SK-N-SH (cell line): ENCODE data around the gene ZNF425. TPM values are rescaled to one million over a fixed set of nuclear protein-coding genes. Genes with fewer than 3 reads are reported as not detected.

ENCODE experiments used
- CTCF ChIA-PET: fragments of 300-600, 350-600 bp; formaldehyde crosslinking; extraction: SDS; loops from one replicate; lab custom pipeline; 2021; lab: Yijun Ruan, JAX
- POLR2A ChIA-PET: fragments of 350-600 bp; sonication (Branson Sonifier 250); formaldehyde crosslinking; extraction: SDS; loops from one replicate; lab custom pipeline; 2020; ENCODE audit warnings: antibody characterized with exemption, inconsistent platforms; lab: Yijun Ruan, JAX
- DNase-seq: peaks from one replicate; pipeline ENCODE4 v3.0.0; 2012
- H2AFZ ChIP-seq: fragments of 200-600 bp; sonication (generic); 2 replicates; pipeline ENCODE4 v1.8.1; 2016; ENCODE audit warnings: antibody characterized with exemption, mild to moderate bottlenecking, low read depth
- H3F3A ChIP-seq: fragments of 200-600 bp; sonication (generic); replicated peaks from 2 replicates; pipeline ENCODE3; 2016; ENCODE audit warnings: antibody characterized with exemption, mild to moderate bottlenecking; ENCODE audit not compliant: insufficient read depth
- H3K27ac ChIP-seq, 2 experiments: fragments of 200-500 bp in 1 of 2; fragments of 200-600 bp in 1 of 2; sonication (Bioruptor generic) in 1 of 2; sonication (generic), shearing (Covaris generic) in 1 of 2; 2 replicates each; pipeline versions ENCODE4 v1.5.1 to v1.6.1; 2014 to 2016; ENCODE audit warnings: low read depth in 2 of 2, inconsistent platforms in 1 of 2, low read length in 1 of 2, mild to moderate bottlenecking in 1 of 2, mixed read lengths in 1 of 2
- H3K27me3 ChIP-seq: fragments of 200-600 bp; sonication (generic), shearing (Covaris generic); 2 replicates; pipeline ENCODE4 v1.6.1; 2016; ENCODE audit warnings: mixed run types; ENCODE audit not compliant: insufficient read depth
- H3K36me3 ChIP-seq, 2 experiments: fragments of 200-500 bp in 1 of 2; fragments of 200-600 bp in 1 of 2; sonication (Bioruptor generic) in 1 of 2; sonication (generic) in 1 of 2; replicated peaks in 1 of 2; 2 replicates each; pipeline versions ENCODE3 to v1.5.1; 2014 to 2016; ENCODE audit warnings: low read length in 1 of 2, mild to moderate bottlenecking in 1 of 2; ENCODE audit not compliant: insufficient read depth in 2 of 2, control insufficient read depth in 1 of 2
- H3K4me1 ChIP-seq, 2 experiments: fragments of 200-500 bp in 1 of 2; fragments of 200-600 bp in 1 of 2; sonication (Bioruptor generic) in 1 of 2; sonication (generic), shearing (Covaris generic) in 1 of 2; 2 replicates each; pipeline versions ENCODE4 v1.5.1 to v1.6.1; 2014 to 2016; ENCODE audit warnings: low read depth in 1 of 2, low read length in 1 of 2, mixed run types in 1 of 2; ENCODE audit not compliant: insufficient read depth in 2 of 2, control insufficient read depth in 1 of 2
- H3K4me2 ChIP-seq: fragments of 200-600 bp; sonication (generic), shearing (Covaris generic); 2 replicates; pipeline ENCODE4 v1.6.1; 2017; ENCODE audit warnings: mixed run types
- H3K4me3 ChIP-seq, 2 experiments: fragments of 200-500 bp in 1 of 2; fragments of 200-600 bp in 1 of 2; sonication (Bioruptor generic) in 1 of 2; sonication (generic), shearing (Covaris generic) in 1 of 2; 2 replicates each; pipeline versions ENCODE4 v1.5.1 to v1.8.1; 2014 to 2016; ENCODE audit warnings: low read depth in 2 of 2, inconsistent platforms in 1 of 2, low read length in 1 of 2, mild to moderate bottlenecking in 1 of 2, mixed read lengths in 1 of 2, moderate library complexity in 1 of 2
- H3K79me2 ChIP-seq: fragments of 200-600 bp; sonication (generic); 2 replicates; pipeline ENCODE4 v1.8.1; 2017; ENCODE audit warnings: mild to moderate bottlenecking; ENCODE audit not compliant: insufficient read depth
- H3K9ac ChIP-seq: fragments of 200-600 bp; sonication (generic); 2 replicates; pipeline ENCODE4 v1.6.1; 2017; ENCODE audit warnings: mixed run types
- H3K9me2 ChIP-seq: fragments of 200-600 bp; sonication (generic); 2 replicates; pipeline ENCODE4 v1.6.1; 2017; ENCODE audit warnings: mixed run types
- H3K9me3 ChIP-seq: fragments of 200-600 bp; sonication (generic); 2 replicates; pipeline ENCODE4 v1.6.1; 2017; ENCODE audit warnings: mixed run types, mild to moderate bottlenecking, moderate library complexity
- H4K20me1 ChIP-seq: fragments of 200-600 bp; sonication (generic); 2 replicates; pipeline ENCODE4 v1.6.1; 2017; ENCODE audit warnings: mild to moderate bottlenecking, mixed run types; ENCODE audit not compliant: insufficient read depth
- ELF1 ChIP-seq: IDR thresholded peaks from 2 replicates; pipeline ENCODE4 v1.4.0; 2012
- FOSL2 ChIP-seq: IDR thresholded peaks from 2 replicates; pipeline ENCODE4 v1.4.0; 2012; ENCODE audit warnings: low read depth, mild to moderate bottlenecking, moderate library complexity, borderline replicate concordance
- FOXJ3 ChIP-seq: sonication (generic); formaldehyde crosslinking; IDR thresholded peaks from 2 replicates; pipeline ENCODE4 v1.5.1; 2020; ENCODE audit warnings: mild to moderate bottlenecking, missing genetic modification reagents
- GATA2 ChIP-seq: sonication (generic); formaldehyde crosslinking; IDR thresholded peaks from 2 replicates; pipeline ENCODE4 v1.5.0; 2020; ENCODE audit warnings: mild to moderate bottlenecking, missing genetic modification reagents
- MXI1 ChIP-seq: IDR thresholded peaks from 2 replicates; pipeline ENCODE4 v1.6.1; 2012; ENCODE audit warnings: mild to moderate bottlenecking, low read depth, low read length, improper control_type of control experiment
- NRF1 ChIP-seq: IDR thresholded peaks from 2 replicates; pipeline ENCODE4 v1.6.1; 2012; ENCODE audit warnings: low read depth, mild to moderate bottlenecking, low read length
- POLR2AphosphoS5 ChIP-seq: IDR thresholded peaks from 2 replicates; pipeline ENCODE4 v1.6.1; 2012; ENCODE audit warnings: low read depth, low read length
- RXRA ChIP-seq: IDR thresholded peaks from 2 replicates; pipeline ENCODE4 v1.4.0; 2012; ENCODE audit warnings: low read depth, mild to moderate bottlenecking, borderline replicate concordance
- WGBS: methylation state at CpG from one replicate; pipeline ENCODE4 v1.1.6; 2017; ENCODE audit warnings: low lambda C conversion rate; 5-methylcytosine and 5-hydroxymethylcytosine counted together
- polyA plus RNA-seq, 3 experiments: library from polyadenylated mRNA; depleted of rRNA; stranded (reverse); fragments of >200 nt; gene quantifications; 2 replicates each; pipeline ENCODE4 v1.2.3, GENCODE V29; 2012
- TF ChIP-seq, protein P1 (sequence below): IDR thresholded peaks from 2 replicates; pipeline ENCODE4 v1.6.1; 2012; ENCODE audit warnings: mild to moderate bottlenecking, low read depth, low read length, moderate library complexity
- TF ChIP-seq, protein P2 (sequence below): IDR thresholded peaks from 2 replicates; pipeline ENCODE4 v1.4.0; 2012; ENCODE audit warnings: low read depth
- TF ChIP-seq, protein P3 (sequence below): fragments of 150-350 bp; IDR thresholded peaks from 2 replicates; pipeline ENCODE4 v1.6.1; 2016; ENCODE audit warnings: mild to moderate bottlenecking, low read depth, low read length
- TF ChIP-seq, protein P4 (sequence below): fragments of 200-600 bp; sonication (generic); IDR thresholded peaks from 2 replicates; pipeline ENCODE4 v1.6.1; 2017; ENCODE audit warnings: antibody characterized with exemption, mild to moderate bottlenecking, moderate library complexity

Gene ZNF425
- polyA plus RNA-seq, 1 of the 3 experiments (the other 2 are of a cell fraction) = 1.4 TPM

DNA sequence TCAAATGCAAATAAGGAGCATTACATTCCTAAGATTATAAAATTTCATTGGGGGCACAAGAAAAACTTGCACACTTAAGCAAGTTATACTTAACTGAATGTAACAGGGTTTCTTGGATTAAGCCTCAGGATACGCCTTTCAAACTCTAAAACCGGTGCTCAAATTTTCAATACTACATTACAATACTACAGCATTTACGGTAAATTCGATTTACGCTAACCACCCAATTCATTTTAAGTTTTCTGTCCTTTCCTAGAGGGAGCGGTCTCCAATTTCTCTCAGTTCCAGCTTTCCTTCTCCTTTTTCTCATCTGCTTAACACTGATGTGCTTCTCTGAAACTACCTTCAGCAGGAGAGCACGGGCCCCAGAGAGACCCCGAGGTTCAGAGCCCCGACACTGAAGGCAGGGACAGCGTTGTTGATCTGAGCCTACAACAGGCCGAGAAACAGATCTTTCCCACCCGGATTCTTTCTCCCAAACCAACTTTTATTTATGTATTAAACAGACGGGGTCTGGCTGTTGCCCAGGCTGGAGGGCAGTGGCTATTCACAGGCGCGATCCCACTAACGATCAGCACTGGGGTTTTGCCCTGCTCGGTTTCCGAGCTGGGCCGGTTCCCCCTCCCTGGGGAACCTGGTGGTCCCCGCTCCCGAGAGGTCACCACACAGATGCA lies 798 bp downstream of the ZNF425 start:
- Histone ChIP-seq H3K9ac (peak overlapping the region; percentile 96), H3K9me3 (peaks cover 2% of the 10 kb centered on the region; the same call in 1 of the 2 replicates), H3K79me2 (peaks cover 48% of the 10 kb centered on the region), H3K4me3 (peak overlapping the region; percentile 60 to 96), H3K27me3 (no peaks in the 10 kb centered on the region), H2AFZ (peak overlapping the region; percentile 93), H3K4me2 (peak overlapping the region; percentile 97), H3F3A (peaks cover 17% of the 10 kb centered on the region), H3K4me1 (peaks cover 8% of the 10 kb centered on the region in 2 experiments; a peak in 3 of 4 replicates), H3K36me3 (peaks cover under 1 to 15% of the 10 kb centered on the region in 2 experiments), H3K9me2 (no peaks in the 10 kb centered on the region), H3K27ac (peak overlapping the region; percentile 62 to 83)
- WGBS = 4% methylated on average over 21 of the region's 21 CpGs
- ChIA-PET POLR2A (interaction anchor here (0.6 to 3.6 kb wide), 11 partner anchors 10 to 523 kb away, joined by 3 to 37 read pairs (median 4); partner anchors contain the start of genes CUL1, ZNF282, ZNF398 and ZNF783), CTCF (interaction anchor here (0.6 to 7.1 kb wide), 27 partner anchors 10 to 784 kb away, joined by 3 to 73 read pairs (median 5); partner anchors contain the start of genes ZNF398 and ZNF783)
- no peak for DNase-seq
- no peak for TF ChIP-seq GATA2 (CRISPR knock-in tag)
- TF ChIP-seq RXRA = no peak
- no peak for TF ChIP-seq FOXJ3 (CRISPR knock-in tag)
- no peak for TF ChIP-seq MXI1
- TF ChIP-seq, protein P1, sequence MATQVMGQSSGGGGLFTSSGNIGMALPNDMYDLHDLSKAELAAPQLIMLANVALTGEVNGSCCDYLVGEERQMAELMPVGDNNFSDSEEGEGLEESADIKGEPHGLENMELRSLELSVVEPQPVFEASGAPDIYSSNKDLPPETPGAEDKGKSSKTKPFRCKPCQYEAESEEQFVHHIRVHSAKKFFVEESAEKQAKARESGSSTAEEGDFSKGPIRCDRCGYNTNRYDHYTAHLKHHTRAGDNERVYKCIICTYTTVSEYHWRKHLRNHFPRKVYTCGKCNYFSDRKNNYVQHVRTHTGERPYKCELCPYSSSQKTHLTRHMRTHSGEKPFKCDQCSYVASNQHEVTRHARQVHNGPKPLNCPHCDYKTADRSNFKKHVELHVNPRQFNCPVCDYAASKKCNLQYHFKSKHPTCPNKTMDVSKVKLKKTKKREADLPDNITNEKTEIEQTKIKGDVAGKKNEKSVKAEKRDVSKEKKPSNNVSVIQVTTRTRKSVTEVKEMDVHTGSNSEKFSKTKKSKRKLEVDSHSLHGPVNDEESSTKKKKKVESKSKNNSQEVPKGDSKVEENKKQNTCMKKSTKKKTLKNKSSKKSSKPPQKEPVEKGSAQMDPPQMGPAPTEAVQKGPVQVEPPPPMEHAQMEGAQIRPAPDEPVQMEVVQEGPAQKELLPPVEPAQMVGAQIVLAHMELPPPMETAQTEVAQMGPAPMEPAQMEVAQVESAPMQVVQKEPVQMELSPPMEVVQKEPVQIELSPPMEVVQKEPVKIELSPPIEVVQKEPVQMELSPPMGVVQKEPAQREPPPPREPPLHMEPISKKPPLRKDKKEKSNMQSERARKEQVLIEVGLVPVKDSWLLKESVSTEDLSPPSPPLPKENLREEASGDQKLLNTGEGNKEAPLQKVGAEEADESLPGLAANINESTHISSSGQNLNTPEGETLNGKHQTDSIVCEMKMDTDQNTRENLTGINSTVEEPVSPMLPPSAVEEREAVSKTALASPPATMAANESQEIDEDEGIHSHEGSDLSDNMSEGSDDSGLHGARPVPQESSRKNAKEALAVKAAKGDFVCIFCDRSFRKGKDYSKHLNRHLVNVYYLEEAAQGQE = no peak
- TF ChIP-seq, protein P2, sequence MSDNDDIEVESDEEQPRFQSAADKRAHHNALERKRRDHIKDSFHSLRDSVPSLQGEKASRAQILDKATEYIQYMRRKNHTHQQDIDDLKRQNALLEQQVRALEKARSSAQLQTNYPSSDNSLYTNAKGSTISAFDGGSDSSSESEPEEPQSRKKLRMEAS = no peak
- TF ChIP-seq NRF1 = no peak
- no peak for TF ChIP-seq FOSL2
- TF ChIP-seq POLR2AphosphoS5 = no peak
- TF ChIP-seq ELF1 = no peak
- TF ChIP-seq, protein P3, sequence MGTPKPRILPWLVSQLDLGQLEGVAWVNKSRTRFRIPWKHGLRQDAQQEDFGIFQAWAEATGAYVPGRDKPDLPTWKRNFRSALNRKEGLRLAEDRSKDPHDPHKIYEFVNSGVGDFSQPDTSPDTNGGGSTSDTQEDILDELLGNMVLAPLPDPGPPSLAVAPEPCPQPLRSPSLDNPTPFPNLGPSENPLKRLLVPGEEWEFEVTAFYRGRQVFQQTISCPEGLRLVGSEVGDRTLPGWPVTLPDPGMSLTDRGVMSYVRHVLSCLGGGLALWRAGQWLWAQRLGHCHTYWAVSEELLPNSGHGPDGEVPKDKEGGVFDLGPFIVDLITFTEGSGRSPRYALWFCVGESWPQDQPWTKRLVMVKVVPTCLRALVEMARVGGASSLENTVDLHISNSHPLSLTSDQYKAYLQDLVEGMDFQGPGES = no peak
- TF ChIP-seq, protein P4, sequence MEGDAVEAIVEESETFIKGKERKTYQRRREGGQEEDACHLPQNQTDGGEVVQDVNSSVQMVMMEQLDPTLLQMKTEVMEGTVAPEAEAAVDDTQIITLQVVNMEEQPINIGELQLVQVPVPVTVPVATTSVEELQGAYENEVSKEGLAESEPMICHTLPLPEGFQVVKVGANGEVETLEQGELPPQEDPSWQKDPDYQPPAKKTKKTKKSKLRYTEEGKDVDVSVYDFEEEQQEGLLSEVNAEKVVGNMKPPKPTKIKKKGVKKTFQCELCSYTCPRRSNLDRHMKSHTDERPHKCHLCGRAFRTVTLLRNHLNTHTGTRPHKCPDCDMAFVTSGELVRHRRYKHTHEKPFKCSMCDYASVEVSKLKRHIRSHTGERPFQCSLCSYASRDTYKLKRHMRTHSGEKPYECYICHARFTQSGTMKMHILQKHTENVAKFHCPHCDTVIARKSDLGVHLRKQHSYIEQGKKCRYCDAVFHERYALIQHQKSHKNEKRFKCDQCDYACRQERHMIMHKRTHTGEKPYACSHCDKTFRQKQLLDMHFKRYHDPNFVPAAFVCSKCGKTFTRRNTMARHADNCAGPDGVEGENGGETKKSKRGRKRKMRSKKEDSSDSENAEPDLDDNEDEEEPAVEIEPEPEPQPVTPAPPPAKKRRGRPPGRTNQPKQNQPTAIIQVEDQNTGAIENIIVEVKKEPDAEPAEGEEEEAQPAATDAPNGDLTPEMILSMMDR = no peak
- TF ChIP-seq, all 33 proteins: peak for 0
- no peaks in the 10 kb centered on the region for H4K20me1 ChIP-seq
